Eye (tissue), 1 donor: ENCODE measurements around the gene DLG5.

Experiments
- DNase-seq: peaks from one replicate; pipeline ENCODE4 v3.0.0-alpha.2; 2015

Gene DLG5

GRCh38 chr10:77756319-77757232, 170.0 kb downstream of the DLG5 start:
- DNase-seq = peak; percentile 80

GRCh38 chr10:77746047-77746707, 180.4 kb downstream of the DLG5 start:
- no peak for DNase-seq

GRCh38 chr10:77744245-77744644, 182.3 kb downstream of the DLG5 start:
- peak; percentile 24 for DNase-seq

- no peak for DNase-seq
Observed at GRCh38 chr10:77742172-77742571, 184.4 kb downstream of the DLG5 start.

GRCh38 chr10:77741746-77742145, 184.8 kb downstream of the DLG5 start:
- no peak for DNase-seq
